PFSK-1 (cell line): ENCODE results near the gene MOV10L1.

ENCODE experiments used
- FOXP2 ChIP-seq: optimal IDR thresholded peaks from 2 replicates; pipeline ENCODE3; 2011; ENCODE audit warnings: borderline replicate concordance, control low read depth, inconsistent platforms; ENCODE audit not compliant: insufficient read depth; ENCODE audit errors: extremely low read length, extremely low read depth
- POLR2AphosphoS5 ChIP-seq: IDR thresholded peaks from 2 replicates; pipeline ENCODE4 v1.6.1; 2012; ENCODE audit warnings: low read depth, mild to moderate bottlenecking, control low read depth, low read length, moderate library complexity
- SIN3A ChIP-seq: IDR thresholded peaks from 2 replicates; pipeline ENCODE4 v1.6.1; 2012; ENCODE audit warnings: mild to moderate bottlenecking, low read length, moderate library complexity, borderline replicate concordance; ENCODE audit not compliant: insufficient read depth
- TAF1 ChIP-seq: IDR thresholded peaks from 2 replicates; pipeline ENCODE4 v1.6.1; 2012; ENCODE audit warnings: low read length, control low read depth, borderline replicate concordance; ENCODE audit not compliant: insufficient read depth
- TF ChIP-seq, protein P1 (sequence below), 2 experiments: IDR thresholded peaks; 2 replicates each; pipeline versions ENCODE4 v1.6.1 to v1.8.0; 2011 to 2012; ENCODE audit warnings: low read depth in 2 of 2, low read length in 2 of 2, control low read depth in 1 of 2, inconsistent platforms in 1 of 2, mild to moderate bottlenecking in 1 of 2, moderate library complexity in 1 of 2; ENCODE audit not compliant: insufficient read depth in 1 of 2

DNA sequence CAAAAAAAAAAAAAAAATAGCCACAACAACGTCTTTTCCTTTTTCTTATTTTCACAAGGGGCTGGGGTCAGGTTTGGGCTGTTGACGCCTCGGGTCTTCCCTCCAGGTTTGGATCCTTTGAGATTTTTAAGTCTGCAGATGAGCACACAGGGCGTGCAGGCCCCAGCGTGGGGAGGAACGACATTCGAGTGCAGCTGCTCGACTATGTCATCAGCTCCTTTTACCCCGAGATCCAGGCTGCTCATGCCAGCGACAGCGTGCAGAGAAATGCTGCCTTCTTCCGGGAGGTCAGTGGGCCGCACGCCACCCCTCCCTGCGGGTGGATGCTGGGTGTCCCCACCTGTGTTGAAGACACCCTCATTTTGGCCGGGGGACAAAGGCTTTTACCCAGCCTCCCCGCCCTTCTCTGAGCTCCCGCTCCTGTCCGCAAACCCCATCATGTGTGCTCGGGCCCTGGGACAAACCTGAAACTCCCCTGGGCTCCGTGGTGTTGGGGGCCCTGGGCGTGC, 118.7 kb downstream of the MOV10L1 start:
- no peak for TF ChIP-seq TAF1
- no peak for TF ChIP-seq POLR2AphosphoS5
- no peak for TF ChIP-seq SIN3A
- TF ChIP-seq, protein P1, sequence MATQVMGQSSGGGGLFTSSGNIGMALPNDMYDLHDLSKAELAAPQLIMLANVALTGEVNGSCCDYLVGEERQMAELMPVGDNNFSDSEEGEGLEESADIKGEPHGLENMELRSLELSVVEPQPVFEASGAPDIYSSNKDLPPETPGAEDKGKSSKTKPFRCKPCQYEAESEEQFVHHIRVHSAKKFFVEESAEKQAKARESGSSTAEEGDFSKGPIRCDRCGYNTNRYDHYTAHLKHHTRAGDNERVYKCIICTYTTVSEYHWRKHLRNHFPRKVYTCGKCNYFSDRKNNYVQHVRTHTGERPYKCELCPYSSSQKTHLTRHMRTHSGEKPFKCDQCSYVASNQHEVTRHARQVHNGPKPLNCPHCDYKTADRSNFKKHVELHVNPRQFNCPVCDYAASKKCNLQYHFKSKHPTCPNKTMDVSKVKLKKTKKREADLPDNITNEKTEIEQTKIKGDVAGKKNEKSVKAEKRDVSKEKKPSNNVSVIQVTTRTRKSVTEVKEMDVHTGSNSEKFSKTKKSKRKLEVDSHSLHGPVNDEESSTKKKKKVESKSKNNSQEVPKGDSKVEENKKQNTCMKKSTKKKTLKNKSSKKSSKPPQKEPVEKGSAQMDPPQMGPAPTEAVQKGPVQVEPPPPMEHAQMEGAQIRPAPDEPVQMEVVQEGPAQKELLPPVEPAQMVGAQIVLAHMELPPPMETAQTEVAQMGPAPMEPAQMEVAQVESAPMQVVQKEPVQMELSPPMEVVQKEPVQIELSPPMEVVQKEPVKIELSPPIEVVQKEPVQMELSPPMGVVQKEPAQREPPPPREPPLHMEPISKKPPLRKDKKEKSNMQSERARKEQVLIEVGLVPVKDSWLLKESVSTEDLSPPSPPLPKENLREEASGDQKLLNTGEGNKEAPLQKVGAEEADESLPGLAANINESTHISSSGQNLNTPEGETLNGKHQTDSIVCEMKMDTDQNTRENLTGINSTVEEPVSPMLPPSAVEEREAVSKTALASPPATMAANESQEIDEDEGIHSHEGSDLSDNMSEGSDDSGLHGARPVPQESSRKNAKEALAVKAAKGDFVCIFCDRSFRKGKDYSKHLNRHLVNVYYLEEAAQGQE (IDR thresholded peaks at IDR 0.05; ENCODE audit: insufficient read depth in 1 of 2, low read depth in 2 of 2, low read length in 2 of 2): no peak
- no peak for TF ChIP-seq FOXP2
